HG02840 (cell line): ENCODE results near the gene LRRC1.
"Not testable (repeated sequence)": the region's sequence is repeated elsewhere in the genome, so short reads cannot be mapped to it uniquely, and the experiment has no call there.

Source experiments
- ATAC-seq: cut with Tn5 transposase; IDR thresholded peaks from one replicate; pipeline ENCODE4 v1.9.1; 2021; ENCODE audit warnings: mild to moderate bottlenecking, moderate library complexity, moderate number of reproducible peaks; ENCODE audit not compliant: unreplicated experiment, low FRiP score

Gene LRRC1

DNA sequence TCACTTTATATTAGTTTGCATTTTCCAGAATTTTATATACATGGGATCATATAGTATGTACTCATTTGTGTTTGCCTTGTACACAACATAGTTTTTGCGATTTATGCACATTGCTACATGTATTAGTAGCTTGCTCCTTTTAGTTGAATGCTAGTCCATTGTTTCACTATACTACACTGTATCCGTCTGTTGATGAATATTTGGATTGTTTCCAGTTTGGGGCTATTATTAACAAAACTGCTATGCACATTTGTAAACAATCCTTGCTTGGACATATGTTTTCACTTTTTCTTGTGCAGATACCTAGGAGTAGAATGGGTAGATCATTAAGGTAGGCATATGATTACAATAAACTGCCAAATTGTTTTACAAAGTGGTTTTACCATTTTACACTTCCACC, 3.9 kb upstream of the LRRC1 start:
- ATAC-seq = no peak

DNA sequence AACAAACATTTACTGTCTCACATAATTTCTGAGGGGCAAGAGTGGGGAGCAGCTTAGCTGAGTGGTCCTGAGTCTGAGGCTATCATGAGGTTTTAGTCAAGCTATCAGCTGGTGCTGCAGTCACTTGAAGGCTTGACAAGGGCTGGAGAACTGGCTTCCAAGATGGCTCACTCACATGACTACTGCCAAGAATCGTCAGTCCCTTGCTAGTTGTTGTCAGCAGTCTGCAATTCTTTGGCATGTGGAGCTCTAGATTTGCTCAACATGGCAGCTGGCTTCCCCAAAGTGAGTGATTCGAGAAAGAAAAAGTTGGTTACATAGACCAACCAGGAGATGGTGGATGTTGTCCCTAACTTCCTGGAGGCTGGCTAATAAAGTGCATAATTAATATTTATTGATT, 2.8 kb upstream of the LRRC1 start:
- no peak for ATAC-seq

DNA sequence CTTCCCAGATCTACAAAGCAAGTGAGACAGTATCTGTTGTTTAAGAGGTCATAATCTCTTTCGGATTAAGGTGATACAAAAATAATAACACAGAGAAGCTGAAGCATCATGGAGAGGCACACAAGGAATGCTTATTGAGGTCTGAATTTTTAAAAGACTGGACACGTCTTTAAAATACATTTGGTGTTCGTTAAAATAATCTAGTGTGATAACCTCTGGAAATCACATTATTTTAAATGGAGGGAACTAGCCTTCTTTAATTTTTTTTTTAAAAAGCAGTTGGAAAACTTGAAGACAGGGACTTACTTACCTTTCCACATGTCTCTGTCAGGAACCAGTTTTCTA, 1.9 kb upstream of the LRRC1 start:
- no peak for ATAC-seq

DNA sequence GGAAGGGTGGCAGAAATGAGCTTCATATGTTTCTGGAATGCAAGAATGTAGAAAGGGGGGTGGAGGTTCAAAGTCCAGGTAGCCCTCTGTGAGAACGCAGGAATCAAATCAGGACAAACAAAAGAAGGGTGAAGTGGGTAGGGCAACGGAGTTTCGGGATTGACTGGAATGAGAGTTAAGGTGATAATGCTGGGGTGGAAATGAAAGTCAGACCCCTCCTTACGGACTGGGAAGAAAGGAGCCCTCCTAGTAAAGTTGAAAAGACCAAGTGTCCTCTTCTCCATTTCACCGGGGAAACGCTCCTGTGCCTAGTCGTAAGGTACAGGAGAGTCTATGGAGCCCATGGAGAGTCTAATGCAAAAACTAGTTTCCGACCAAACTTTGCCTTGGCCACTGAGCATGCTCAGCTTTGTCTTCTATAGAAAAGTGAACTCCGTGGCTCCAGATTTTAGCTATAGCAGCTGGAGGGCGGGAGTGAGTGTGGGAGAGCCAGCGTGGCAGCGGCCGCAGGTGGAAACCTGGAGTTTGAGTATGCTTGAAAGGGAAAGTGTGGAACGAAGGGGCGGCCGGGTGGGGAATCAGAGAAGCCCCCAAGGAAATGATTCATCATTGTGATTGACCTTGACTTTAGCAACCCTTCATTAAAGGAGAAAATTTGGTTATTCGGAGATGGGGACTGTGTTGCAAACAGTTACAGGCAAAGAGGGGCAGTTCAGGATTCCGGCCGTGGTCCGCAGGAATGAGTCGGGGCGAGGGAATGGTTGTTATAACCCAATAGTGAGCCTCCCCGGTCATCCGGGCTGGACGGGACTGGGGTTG, 1.3 kb upstream of the LRRC1 start:
- ATAC-seq = no peak

DNA sequence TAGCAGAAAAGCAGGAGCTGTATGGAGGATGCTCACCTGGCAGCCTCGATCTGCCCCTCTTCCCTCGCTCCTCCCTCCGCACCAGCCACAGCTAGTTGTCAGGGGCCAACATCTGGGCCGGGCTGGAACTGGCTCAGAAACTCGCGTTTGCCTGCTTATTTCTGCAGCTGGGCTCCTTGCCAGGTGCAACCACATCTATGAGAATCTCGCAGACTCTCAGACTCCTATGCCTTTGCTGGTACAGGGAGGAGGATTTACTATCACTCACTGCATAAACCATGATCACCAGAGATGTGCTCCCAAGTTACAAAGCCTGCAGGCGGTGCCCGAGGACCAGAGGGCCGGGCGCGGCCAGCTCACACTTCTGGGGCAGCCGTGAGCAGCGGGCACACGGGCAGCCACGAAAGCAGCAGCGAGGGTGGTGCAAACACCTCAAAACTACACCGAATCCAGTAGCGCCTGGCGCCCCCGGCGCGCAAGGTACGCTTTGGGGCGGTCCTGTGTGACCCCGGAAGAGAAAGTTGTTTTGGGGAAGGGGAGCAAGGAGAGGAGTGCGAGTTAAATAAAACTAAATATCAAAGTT, 577 bp upstream of the LRRC1 start:
- ATAC-seq = peak; percentile 45

DNA sequence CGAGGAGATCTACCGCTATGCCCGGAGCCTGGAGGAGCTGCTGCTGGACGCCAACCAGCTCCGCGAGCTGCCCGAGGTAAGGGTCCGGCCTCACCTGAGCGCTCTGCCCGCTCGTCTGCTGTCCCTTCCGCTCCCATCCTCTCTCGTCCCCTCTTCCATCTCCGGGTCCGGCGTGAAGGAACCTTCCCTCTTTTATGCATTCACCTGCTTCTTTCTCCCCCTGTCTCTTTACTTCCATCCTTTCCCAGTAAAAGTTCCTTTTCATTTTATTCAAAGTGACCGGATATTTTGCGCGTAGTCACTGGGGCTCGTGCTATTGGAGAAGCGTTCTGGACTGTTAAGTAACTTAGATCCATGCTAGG, 516 bp downstream of the LRRC1 start:
- peak; percentile 18 for ATAC-seq

DNA sequence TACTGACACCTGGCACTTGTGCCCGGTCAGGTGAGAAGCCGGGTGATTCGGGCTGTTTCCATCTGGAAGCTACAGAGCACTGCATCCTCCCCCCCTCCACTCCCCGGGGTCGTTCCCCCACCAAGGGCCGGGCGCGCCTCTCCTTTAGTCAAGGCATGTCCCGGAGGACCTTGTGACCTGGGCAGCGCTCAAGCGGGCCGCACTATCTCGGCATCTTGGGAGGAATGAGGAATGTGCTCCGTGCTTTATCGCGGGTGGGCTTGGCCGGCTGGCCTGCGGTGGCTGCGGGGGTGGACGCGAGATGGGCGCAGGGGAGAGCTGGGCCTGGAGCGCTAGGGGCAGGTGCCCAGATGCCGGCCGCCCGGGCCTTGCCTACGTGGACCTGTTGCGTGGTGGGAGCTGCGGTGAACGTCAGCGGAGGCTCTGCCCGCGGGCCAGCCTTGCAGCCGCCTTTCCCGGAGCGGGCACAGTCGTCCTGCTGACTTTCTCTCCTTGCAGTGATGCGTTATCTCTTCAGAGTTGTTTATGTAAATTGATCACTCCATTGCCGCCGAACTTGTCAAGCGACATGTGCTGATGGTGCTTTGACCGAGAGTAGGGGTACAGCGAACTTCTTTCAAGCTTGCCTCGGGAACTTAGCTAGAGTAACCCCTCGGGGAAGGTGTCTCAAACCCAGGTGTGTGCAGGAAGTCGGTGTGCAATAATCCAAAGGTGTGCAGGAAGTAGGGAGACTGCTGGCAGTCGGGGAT, 1.1 kb downstream of the LRRC1 start:
- ATAC-seq = no peak

DNA sequence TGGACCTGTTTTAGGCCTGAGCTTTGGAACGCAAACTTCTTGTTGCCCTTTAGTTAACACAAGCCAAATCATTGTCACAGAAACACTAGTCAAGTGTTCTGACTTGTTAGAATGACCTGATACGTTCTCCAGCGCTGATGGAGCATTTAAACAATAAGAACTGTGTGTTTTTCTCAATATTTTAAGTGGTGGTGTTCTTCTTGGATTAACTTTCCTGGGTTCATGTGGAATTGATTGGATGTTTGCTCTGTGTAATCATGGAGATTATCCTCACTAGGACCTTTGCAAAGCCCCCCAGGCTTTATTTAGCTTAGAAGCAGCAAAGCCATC, 1.6 kb downstream of the LRRC1 start:
- ATAC-seq = no peak

DNA sequence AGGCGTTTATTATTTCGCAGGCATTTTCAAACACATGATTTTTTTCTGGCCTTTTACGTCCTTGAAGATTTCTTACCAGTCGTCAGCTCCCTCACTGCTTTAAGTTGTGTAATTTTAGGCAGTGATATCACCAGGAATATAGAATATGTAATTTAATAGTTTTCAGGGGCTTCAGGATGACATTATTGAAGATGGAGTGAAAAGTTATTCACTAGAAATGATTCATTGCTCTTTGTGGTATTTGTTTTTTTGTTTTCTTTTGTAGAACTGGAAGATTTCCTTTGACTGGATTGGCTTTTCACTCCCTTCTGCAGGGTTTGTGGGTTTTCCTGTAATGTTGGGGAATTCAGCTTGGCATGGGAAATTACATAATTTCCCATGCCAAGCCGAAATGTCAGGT, 2.0 kb downstream of the LRRC1 start:
- ATAC-seq = no peak

DNA sequence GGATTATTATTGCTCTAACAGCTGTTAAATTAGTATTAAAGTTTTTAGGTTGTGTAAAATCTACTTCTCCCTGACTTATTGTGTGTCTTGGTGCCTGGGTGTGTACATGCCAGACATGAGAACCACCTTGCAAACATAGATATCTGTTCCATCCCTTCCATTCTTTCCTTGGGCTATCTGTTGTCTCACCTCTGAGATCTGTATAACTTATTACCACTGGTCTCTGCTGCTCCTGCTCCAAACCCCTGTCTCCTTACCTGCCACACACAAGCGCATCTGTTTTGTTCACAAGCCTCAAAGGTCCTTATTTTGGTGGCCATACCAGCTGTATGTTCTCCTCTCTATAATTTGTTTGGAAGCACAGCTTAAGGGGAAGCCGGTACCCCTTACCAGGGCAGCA, 2.5 kb downstream of the LRRC1 start:
- ATAC-seq = no peak

DNA sequence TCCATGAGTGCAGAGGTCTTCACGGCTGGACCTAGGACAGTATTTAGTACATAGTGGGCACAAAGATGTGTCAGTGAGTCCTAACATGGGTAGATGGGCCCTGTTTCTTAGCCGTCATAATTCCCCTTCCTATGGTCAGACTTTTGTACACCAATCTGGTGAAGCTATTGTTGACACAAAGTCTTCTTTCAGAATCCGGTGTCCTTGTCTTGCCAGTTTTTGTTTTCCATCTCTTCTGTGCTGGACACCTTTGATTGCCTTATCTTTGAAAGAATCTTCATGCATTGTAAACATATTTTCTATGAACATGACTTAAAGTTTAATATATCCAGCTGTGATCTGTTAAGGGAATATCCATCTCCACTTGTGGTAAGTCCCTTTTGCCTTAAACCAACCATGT, 4.5 kb downstream of the LRRC1 start:
- ATAC-seq = no peak

DNA sequence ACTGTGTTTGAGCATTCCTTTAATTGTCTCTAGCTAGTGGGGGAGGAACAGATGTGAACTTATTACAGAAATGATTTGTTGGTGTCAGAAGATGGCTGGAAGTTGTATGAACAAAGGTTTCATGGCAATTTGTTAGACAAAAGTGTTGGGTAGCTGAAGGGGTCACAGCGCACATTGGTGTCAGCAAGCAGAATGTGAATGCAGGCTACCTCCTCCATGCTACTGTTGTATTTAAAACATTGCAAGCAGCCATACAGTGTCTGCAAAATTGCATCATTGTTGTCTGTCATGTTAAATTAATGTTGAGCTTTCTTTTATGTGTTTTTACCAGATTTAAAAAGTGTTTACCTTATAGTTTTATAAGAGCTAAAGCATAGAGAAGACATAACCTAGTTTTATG, 6.2 kb downstream of the LRRC1 start:
- no peak for ATAC-seq

DNA sequence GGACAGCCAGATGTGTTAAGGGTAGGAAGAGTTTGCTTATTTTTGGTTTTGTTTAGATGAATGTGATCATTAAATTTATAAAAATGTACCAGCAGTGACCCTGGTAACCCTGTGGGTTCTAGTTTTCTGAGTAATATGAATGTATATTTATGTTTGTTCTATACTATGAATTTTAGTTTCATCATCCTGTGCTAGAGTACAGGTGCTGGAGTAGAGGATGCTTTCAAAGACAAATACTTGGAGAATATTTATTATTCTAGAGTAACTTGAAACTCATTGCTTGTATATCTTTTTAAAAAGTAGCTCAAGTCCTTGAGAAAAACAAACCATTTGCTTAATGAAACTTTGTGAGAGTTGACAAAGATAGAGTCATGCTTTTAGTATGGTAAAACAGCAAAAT, 7.8 kb downstream of the LRRC1 start:
- ATAC-seq = no peak

DNA sequence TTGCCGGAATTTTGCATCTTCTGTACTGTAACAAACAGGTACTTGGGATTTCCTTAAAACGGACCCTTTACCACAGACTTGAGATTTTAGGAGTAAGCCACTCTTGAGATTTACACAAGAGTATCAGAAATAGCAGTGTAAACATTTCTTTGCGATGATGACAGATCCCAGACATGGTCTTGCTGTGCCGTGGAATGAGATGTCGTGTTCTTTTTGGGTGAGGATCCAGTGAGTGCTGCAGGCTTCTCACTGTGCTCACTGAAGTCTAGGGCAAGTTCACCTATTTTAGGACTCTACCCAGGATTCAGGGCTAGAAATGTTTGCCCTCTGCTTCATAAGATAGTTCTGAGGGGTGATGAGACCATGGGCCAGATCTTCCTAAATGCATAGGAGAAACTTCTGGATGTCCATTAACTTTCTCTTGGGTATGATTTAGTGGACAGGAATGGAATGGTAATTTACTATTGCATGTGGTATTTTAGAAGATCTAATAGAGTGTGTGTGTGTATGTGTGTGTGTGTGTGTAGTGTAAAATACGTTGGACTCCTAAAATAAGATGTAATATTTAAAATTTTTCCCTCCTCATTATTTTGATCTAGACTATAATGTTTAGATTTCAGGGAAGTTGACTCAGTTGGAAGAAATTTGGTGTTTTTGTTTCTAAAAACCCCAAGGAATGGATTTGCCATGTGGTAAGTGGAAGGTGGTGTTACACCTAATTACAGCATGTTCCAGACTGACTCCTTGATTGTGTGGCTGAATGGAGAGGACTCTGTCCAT, 8.5 kb downstream of the LRRC1 start:
- no peak for ATAC-seq

DNA sequence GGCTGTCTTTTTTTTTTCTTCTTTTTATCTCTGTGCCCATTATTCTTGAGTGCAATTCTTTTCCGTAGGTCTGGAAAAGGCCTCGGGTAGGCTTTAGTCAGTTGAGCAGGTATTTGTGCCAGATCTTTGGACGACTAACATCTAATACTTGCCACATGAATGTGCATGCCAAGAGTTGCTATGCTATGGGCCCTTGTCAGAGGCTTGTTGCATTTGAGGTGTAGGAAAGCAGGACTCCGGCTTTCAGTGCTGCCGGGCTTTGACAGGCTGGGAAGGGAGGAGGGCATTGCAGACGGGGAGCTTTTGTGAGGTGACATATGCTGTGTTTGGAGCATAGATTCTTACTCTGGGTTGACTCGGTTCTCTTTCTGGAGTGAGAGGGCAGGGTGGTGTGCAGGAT, 10.2 kb downstream of the LRRC1 start:
- ATAC-seq = no peak

DNA sequence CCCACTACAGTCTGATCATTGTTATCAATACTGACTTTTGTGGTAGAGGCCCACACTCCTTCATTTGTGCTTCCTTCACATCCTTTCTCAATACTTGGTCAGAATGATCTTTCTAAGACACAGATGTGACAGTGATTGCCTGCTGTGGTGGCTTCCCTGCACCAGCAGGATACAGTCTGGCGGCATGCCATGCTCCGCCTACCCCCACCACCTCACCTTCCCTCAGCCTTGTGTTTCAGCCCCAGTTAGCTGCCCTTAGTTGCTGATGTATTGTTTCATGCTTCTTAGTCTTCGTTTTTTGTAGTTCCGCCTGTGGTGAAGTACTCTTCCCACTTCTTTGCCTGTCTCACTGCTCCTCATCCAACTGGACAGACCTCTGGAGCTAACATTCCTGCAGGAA, 10.9 kb downstream of the LRRC1 start:
- no peak for ATAC-seq

DNA sequence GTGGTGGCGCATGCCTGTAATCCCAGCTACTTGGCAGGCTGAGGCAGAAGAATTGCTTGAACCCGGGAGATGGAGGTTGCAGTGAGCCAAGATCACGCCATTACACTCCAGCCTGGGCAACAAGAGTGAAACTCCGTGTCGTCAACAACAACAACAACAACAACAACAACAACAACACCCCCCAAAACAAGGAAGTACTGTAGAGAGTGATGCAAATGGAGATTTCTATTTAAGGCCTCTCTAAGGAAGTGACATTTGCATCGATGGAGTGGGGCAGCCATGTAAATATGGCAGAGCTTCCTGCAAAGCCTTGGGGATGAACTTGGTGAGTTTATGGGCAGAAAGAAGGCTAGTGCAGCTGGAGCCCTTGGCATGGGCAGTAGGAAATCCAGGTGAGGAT, 12.8 kb downstream of the LRRC1 start:
- not testable (repeated sequence) for ATAC-seq

DNA sequence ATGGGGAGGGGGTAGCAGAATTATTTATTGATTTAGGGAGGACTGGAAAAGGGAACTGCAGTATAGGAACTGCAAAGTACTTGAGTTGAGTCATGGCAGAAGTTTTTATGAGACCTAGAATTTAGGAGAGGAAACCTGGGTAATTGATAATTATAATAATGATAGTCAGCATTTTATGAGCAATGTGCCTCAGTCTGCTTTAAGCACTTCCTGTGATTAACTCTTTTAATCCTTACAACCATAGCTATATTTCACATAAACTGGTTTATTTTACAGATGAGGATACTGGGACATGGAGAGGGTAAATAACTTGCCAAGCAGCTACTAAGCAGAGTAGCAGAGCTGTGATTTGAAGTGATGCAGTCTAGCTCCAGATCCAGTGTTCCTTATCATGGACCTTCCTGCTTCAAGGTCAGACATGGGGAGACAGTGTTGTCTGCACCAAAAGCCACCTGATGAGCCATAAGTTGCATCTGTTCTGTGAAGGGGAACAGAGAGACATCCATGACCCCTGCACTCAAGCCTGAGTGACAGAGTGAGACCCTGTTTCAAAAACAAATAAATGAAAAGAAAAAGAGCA, 13.6 kb downstream of the LRRC1 start:
- no peak for ATAC-seq

DNA sequence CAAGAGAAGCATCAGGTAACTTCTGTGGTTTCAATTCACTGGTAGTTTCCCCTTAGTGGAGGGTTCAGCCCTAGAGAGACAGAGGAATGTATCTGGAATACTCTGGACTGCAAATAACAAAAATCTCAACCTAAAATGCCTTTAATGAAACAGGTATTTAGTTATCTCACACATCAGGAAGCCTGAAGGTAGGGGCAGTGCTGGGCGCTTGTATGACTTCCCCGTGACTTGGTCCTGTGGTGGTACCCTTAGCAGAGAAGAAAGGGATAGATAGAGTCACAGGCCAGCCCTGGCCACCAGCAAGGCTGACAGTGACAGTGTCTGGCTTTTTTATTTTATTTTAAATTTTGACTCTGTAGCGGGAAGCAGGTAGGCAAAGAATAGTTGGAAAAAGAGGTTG, 14.9 kb downstream of the LRRC1 start:
- ATAC-seq = no peak

DNA sequence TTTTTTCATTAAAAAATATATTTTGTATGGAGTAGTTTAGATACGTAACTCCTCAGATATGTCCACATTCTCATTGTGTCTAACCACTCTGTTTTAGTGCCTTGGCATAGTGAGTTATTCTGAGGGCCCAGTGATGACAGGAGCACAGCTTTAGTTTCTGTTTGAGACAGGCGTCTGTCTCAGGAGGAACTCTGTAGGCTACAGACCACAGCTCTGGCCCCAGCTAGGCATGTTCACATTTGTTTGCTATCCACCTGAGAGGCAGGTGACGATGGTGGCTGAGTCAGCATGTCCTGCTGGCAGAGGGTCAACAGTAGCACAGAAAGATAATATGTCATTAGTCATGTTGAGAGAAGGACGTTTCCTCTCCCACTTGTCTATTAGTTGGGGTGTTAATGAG, 16.3 kb downstream of the LRRC1 start:
- peak; percentile 86 for ATAC-seq

DNA sequence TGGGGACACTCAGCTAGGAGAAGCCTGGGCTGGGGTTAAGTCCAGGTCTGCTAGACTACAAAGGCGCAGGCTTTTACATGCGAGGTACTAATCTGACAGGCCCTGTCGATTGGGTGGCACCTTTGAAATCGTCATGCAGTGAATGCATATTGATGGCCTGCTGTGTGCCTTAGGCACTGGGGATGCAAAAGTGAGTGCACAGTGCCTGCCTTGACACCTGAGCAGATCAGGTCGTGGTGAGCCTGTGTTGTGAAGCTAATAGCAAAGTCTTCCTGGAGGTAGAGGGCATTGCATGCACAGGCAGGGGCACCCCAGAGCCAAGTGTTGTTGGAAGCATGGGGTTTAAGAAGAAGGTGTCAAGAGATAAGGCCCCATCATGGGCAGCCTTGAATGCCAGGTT, 16.9 kb downstream of the LRRC1 start:
- no peak for ATAC-seq
